GM13976 (cell line): ENCODE measurements around the gene CITED2.

Experiments
- DNase-seq: peaks from one replicate; pipeline ENCODE4 v3.0.0; 2012; ENCODE audit warnings: low spot score
- in situ Hi-C: fragments of 300-500 bp; cut with MboI; formaldehyde crosslinking; loops from one replicate; pipeline ENCODE4 v1.12.0; 2022; ENCODE audit warnings: low sequenced_read_pairs, mixed read lengths, inconsistent platforms; ENCODE audit not compliant: unreplicated experiment
- TF ChIP-seq, protein P1 (sequence below): IDR thresholded peaks from 2 replicates; pipeline ENCODE4 v1.5.1; 2012; ENCODE audit warnings: borderline replicate concordance, mild to moderate bottlenecking; ENCODE audit not compliant: insufficient read depth; ENCODE audit errors: extremely low read depth, missing control alignments, control extremely low read depth

CITED2 gene

DNA sequence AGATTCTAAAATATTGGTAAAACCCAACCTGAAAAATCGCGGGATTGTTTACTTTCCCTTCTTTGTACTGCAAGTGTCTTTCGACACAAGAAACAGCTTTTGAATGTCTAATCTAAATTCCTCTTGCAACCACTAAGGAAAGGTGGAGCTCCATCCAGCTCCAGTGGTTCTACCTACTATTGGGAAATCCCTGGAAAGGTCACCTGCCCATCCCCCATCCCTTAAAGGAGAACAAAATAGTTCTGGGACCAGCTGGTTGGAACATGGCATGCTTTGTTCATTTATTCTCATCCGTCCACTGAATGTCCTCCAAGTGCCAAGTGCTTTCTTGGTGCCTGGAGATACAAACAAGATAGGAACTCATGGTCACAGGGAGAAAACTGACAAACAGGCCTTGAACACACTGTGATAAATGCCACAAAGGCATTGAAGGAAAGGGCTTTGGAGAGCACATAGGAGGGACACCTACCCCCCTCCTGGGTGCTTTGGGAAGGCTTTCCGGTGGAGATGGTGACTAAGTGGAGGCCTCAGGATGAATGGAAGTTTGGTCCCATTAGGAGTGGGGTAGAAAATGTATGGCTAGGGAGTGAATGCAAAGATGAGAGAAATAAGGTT is 2.3 kb upstream of the CITED2 start:
- TF ChIP-seq, protein P1, sequence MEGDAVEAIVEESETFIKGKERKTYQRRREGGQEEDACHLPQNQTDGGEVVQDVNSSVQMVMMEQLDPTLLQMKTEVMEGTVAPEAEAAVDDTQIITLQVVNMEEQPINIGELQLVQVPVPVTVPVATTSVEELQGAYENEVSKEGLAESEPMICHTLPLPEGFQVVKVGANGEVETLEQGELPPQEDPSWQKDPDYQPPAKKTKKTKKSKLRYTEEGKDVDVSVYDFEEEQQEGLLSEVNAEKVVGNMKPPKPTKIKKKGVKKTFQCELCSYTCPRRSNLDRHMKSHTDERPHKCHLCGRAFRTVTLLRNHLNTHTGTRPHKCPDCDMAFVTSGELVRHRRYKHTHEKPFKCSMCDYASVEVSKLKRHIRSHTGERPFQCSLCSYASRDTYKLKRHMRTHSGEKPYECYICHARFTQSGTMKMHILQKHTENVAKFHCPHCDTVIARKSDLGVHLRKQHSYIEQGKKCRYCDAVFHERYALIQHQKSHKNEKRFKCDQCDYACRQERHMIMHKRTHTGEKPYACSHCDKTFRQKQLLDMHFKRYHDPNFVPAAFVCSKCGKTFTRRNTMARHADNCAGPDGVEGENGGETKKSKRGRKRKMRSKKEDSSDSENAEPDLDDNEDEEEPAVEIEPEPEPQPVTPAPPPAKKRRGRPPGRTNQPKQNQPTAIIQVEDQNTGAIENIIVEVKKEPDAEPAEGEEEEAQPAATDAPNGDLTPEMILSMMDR, result no peak
- in situ Hi-C loops, result loop anchor here (25.0 kb wide), 1 partner anchor 511 kb away; no protein-coding TSS in a partner anchor
- DNase-seq, result no peak

DNA sequence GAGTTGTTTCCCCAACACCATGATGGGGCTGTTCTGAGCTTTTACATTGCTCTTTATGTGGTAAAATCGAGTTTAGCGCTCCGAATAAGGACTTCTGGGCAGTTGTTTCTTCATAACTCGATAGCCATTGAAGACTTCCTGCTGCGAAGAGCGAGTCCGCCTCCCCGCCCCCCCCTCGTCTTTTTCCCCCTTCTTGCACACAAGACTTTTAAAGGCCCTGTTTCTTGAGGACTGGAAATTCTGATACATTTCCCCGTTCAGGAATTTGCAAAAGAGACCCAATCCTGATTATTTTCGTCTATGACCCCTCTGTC is 1.5 kb upstream of the CITED2 start:
- TF ChIP-seq, protein P1, result no peak
- in situ Hi-C loops, result loop anchor here (25.0 kb wide), 1 partner anchor 511 kb away; no protein-coding TSS in a partner anchor
- DNase-seq, result no peak

DNA sequence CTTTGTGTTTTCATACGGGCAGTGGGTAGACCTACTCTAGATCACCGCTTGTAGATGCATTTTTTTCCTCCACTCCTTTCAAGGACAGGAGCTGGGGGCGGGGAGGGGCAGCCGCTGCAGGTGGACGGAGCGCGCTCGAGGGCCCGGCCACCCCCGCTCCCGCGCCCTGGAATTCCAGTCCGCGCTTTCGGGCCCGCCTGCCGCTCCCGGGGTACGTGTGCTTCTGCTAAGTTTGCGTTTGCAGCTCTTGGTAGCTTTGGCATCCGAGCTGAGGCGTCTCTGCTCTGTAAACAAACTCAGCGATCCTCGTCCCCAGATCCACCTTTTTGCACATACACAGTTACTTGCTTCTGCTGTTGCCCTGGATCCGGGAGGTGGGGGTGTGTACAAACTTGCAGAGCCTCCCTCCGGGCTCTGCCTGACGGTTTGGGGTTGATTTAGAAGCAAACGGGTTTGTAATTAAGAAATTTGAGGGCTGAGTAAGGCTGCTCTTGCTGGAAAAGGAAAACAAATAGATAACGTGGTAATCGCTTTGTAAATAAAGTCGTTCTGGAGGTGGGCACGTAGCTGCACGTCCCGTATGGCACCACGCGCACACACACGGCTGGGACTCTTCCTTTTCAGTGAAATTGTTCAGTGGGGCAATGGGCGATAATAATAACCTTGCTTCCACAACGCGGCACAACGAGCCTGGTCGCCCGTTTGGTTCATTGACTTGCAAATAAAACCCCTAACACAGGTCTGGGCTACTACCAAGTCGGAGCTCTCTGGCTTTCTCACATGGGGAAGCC is 973 bp upstream of the CITED2 start:
- peak; percentile 80 for DNase-seq
- TF ChIP-seq, protein P1, result no peak
- in situ Hi-C loops, result loop anchor here (25.0 kb wide), 1 partner anchor 512 kb away; no protein-coding TSS in a partner anchor

DNA sequence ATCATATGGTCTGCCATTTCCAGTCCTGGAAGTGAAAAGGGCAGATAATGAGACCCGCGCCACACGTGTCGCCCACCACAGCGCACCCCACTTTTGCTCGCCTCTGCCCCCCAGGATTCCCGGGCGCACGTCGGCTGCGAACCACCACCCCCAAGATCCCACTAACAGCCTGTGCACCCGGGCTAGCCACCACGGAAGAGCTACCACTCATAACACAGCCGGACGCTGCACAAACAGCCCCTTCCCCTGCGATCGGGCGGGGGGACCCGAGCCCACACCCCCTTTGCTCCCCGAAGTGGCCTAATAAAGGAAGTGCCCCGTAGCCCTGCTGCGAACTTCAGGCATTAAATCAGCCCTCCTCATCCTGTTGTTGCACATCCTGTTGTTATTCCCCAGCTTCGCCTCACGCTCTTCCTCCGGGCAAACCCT is 506 bp downstream of the CITED2 start:
- DNase-seq, result no peak
- TF ChIP-seq, protein P1, result no peak
- in situ Hi-C loops, result no loop called here

DNA sequence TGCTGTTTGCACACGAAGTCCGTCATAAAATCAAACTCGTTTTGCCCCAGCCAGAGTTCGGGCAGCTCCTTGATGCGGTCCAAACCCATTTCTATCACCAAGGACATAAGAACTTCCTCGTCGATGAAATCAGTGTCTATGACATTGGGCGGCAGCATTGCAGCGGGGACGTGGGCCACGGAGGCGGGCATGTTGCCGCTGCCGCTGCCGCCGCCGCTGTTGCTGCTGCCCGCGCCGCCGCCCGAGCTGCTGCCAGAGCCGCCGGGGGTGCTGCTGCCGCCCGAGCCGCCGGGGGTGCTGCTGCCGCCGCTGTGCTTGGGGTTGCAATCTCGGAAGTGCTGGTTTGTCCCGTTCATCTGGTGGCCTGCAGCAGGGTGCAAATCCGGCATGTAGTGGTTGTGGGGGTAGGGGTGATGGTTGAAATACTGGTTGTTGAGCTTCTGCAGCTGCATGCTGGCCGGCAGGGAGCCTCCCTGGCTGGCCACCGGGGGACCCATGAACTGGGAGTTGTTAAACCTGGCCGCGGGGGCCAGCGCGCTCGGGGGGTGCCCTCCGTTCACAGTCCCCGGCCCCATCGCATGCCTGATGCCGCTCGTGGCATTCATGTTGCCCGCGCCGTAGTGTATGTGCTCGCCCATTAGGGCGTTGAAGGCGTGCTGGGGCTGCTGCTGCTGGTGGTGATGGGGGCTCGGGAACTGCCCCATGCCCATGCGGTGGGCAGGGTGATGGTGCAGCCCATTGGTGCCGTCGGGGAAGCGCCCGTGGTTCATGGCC is 1.1 kb downstream of the CITED2 start:
- DNase-seq, result peak; percentile 53
- in situ Hi-C loops, result no loop called here
- TF ChIP-seq, protein P1, result peak; percentile 52

DNA sequence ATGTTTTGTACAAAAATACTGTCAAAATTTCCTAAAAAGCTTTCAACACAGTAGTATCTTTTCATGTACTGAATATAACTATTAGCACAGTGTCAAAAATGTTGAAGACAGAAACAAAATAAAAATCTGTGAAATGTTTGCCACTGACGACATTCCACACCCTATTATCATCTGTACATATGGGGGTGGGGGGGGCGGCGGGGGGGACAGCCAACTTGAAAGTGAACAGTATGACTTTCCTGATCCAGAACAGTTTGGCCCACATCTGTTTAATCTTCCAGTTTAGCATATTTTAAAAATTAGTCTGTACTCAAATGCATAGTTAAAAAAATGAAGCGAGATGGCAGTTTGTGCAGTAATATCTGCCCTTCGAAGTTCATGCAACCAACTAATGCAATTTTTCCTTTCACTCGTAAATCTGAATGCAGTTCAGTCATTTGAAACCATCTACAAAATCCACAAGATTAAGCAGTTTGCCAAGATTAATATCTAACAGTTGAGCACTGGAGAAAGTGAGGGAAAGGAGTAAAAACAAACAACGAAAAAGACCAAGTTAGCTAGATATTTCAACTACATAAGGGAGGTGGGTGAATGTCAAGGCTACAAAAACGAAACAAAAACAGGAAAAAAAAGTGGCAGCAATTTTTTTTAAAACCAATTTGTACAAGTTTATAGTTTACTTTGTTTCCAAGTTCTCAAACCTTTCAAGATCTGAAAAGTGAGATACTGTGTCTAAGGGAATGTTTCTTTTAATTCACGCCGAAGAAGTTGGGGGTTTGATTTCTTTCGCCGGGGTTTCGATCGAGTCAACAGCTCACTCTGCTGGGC is 1.9 kb downstream of the CITED2 start:
- in situ Hi-C loops, result no loop called here
- no peak for DNase-seq
- TF ChIP-seq, protein P1, result no peak
